ENCODE data around the gene KREMEN1.
"Not testable (repeated sequence)": the region's sequence is repeated elsewhere in the genome, so short reads cannot be mapped to it uniquely, and the experiment has no call there.

Gene KREMEN1

GRCh38 chr22:29114392-29114791, 41.6 kb downstream of the KREMEN1 start:
- Histone ChIP-seq H3K27me3 (ENCODE audit: control insufficient read depth, insufficient read depth, low read length) (no peaks in the 10 kb centered on the region), H3K4me1 (ENCODE audit: control insufficient read depth, insufficient read depth, low read length) (peaks cover 2% of the 10 kb centered on the region), H3K9ac (ENCODE audit: low read depth, low read length) (no peak overlapping the region), H3K36me3 (ENCODE audit: control insufficient read depth, insufficient read depth, low read length) (no peaks in the 10 kb centered on the region), H3K4me3 (ENCODE audit: low read depth, low read length) (no peak overlapping the region), H3K9me3 (ENCODE audit: control insufficient read depth, insufficient read depth, low read length) (no peaks in the 10 kb centered on the region)

GRCh38 chr22:29115682-29116288, 43.0 kb downstream of the KREMEN1 start:
- Histone ChIP-seq H3K36me3 (ENCODE audit: control insufficient read depth, insufficient read depth, low read length) (no peaks in the 10 kb centered on the region), H3K27me3 (ENCODE audit: control insufficient read depth, insufficient read depth, low read length) (no peaks in the 10 kb centered on the region), H3K4me3 (ENCODE audit: low read depth, low read length) (no peak overlapping the region), H3K4me1 (ENCODE audit: control insufficient read depth, insufficient read depth, low read length) (peaks cover 2% of the 10 kb centered on the region), H3K9me3 (ENCODE audit: control insufficient read depth, insufficient read depth, low read length) (no peaks in the 10 kb centered on the region), H3K9ac (ENCODE audit: low read depth, low read length) (no peak overlapping the region)

- Histone ChIP-seq H3K9me3 (ENCODE audit: control insufficient read depth, insufficient read depth, low read length) (no peaks in the 10 kb centered on the region), H3K9ac (ENCODE audit: low read depth, low read length) (no peak overlapping the region), H3K27me3 (ENCODE audit: control insufficient read depth, insufficient read depth, low read length) (no peaks in the 10 kb centered on the region), H3K4me3 (ENCODE audit: low read depth, low read length) (no peak overlapping the region), H3K4me1 (ENCODE audit: control insufficient read depth, insufficient read depth, low read length) (peaks cover 2% of the 10 kb centered on the region), H3K36me3 (ENCODE audit: control insufficient read depth, insufficient read depth, low read length) (no peaks in the 10 kb centered on the region)
These were observed 43.7 kb downstream of the KREMEN1 start for GRCh38 chr22:29116397-29117123.

- Histone ChIP-seq H3K4me3 (ENCODE audit: low read depth, low read length) (no peak overlapping the region), H3K9ac (ENCODE audit: low read depth, low read length) (no peak overlapping the region), H3K36me3 (ENCODE audit: control insufficient read depth, insufficient read depth, low read length) (no peaks in the 10 kb centered on the region), H3K27me3 (ENCODE audit: control insufficient read depth, insufficient read depth, low read length) (no peaks in the 10 kb centered on the region), H3K4me1 (ENCODE audit: control insufficient read depth, insufficient read depth, low read length) (no peaks in the 10 kb centered on the region), H3K9me3 (ENCODE audit: control insufficient read depth, insufficient read depth, low read length) (no peaks in the 10 kb centered on the region)
These were observed 45.1 kb downstream of the KREMEN1 start for GRCh38 chr22:29117799-29118477.

- H3K9me3 ChIP-seq (ENCODE audit: control insufficient read depth, insufficient read depth, low read length); H3K27me3 ChIP-seq (ENCODE audit: control insufficient read depth, insufficient read depth, low read length); H3K36me3 ChIP-seq (ENCODE audit: control insufficient read depth, insufficient read depth, low read length); H3K9ac ChIP-seq (ENCODE audit: low read depth, low read length); H3K4me1 ChIP-seq (ENCODE audit: control insufficient read depth, insufficient read depth, low read length); H3K4me3 ChIP-seq (ENCODE audit: low read depth, low read length): not testable (repeated sequence)
These were observed 47.5 kb downstream of the KREMEN1 start for GRCh38 chr22:29120098-29120912.

- Histone ChIP-seq H3K9ac (ENCODE audit: low read depth, low read length) (no peak overlapping the region), H3K4me1 (ENCODE audit: control insufficient read depth, insufficient read depth, low read length) (no peaks in the 10 kb centered on the region), H3K27me3 (ENCODE audit: control insufficient read depth, insufficient read depth, low read length) (no peaks in the 10 kb centered on the region), H3K9me3 (ENCODE audit: control insufficient read depth, insufficient read depth, low read length) (no peaks in the 10 kb centered on the region), H3K36me3 (ENCODE audit: control insufficient read depth, insufficient read depth, low read length) (no peaks in the 10 kb centered on the region), H3K4me3 (ENCODE audit: low read depth, low read length) (no peak overlapping the region)
These were observed 48.3 kb downstream of the KREMEN1 start for GRCh38 chr22:29121124-29121523.

GRCh38 chr22:29122041-29122440, 49.2 kb downstream of the KREMEN1 start:
- H3K9me3 ChIP-seq (ENCODE audit: control insufficient read depth, insufficient read depth, low read length): no peaks in the 10 kb centered on the region
- no peaks in the 10 kb centered on the region for H3K4me1 ChIP-seq (ENCODE audit: control insufficient read depth, insufficient read depth, low read length)
- no peak overlapping the region for H3K9ac ChIP-seq (ENCODE audit: low read depth, low read length)
- H3K36me3 ChIP-seq (ENCODE audit: control insufficient read depth, insufficient read depth, low read length): no peaks in the 10 kb centered on the region
- H3K4me3 ChIP-seq (ENCODE audit: low read depth, low read length): no peak overlapping the region
- H3K27me3 ChIP-seq (ENCODE audit: control insufficient read depth, insufficient read depth, low read length): no peaks in the 10 kb centered on the region

- no peaks in the 10 kb centered on the region for H3K36me3 ChIP-seq (ENCODE audit: control insufficient read depth, insufficient read depth, low read length)
- no peak overlapping the region for H3K9ac ChIP-seq (ENCODE audit: low read depth, low read length)
- no peaks in the 10 kb centered on the region for H3K4me1 ChIP-seq (ENCODE audit: control insufficient read depth, insufficient read depth, low read length)
- H3K4me3 ChIP-seq (ENCODE audit: low read depth, low read length): no peak overlapping the region
- no peaks in the 10 kb centered on the region for H3K27me3 ChIP-seq (ENCODE audit: control insufficient read depth, insufficient read depth, low read length)
- no peaks in the 10 kb centered on the region for H3K9me3 ChIP-seq (ENCODE audit: control insufficient read depth, insufficient read depth, low read length)
These were observed 52.1 kb downstream of the KREMEN1 start for GRCh38 chr22:29124777-29125442.

GRCh38 chr22:29125443-29125778, 52.6 kb downstream of the KREMEN1 start:
- Histone ChIP-seq H3K9ac (ENCODE audit: low read depth, low read length) (no peak overlapping the region), H3K4me1 (ENCODE audit: control insufficient read depth, insufficient read depth, low read length) (no peaks in the 10 kb centered on the region), H3K27me3 (ENCODE audit: control insufficient read depth, insufficient read depth, low read length) (no peaks in the 10 kb centered on the region), H3K9me3 (ENCODE audit: control insufficient read depth, insufficient read depth, low read length) (no peaks in the 10 kb centered on the region), H3K36me3 (ENCODE audit: control insufficient read depth, insufficient read depth, low read length) (no peaks in the 10 kb centered on the region), H3K4me3 (ENCODE audit: low read depth, low read length) (no peak overlapping the region)

- H3K9me3 ChIP-seq (ENCODE audit: control insufficient read depth, insufficient read depth, low read length): no peaks in the 10 kb centered on the region
- no peak overlapping the region for H3K4me3 ChIP-seq (ENCODE audit: low read depth, low read length)
These were observed 53.0 kb downstream of the KREMEN1 start for GRCh38 chr22:29125844-29126243.

GRCh38 chr22:29126670-29127395, 54.0 kb downstream of the KREMEN1 start:
- Histone ChIP-seq H3K9me3 (ENCODE audit: control insufficient read depth, insufficient read depth, low read length) (no peaks in the 10 kb centered on the region), H3K36me3 (ENCODE audit: control insufficient read depth, insufficient read depth, low read length) (no peaks in the 10 kb centered on the region), H3K27me3 (ENCODE audit: control insufficient read depth, insufficient read depth, low read length) (no peaks in the 10 kb centered on the region), H3K9ac (ENCODE audit: low read depth, low read length) (no peak overlapping the region), H3K4me3 (ENCODE audit: low read depth, low read length) (no peak overlapping the region), H3K4me1 (ENCODE audit: control insufficient read depth, insufficient read depth, low read length) (no peaks in the 10 kb centered on the region)

More at GRCh38 chr22:29125844-29126243, 53.0 kb downstream of the KREMEN1 start:
- no peaks in the 10 kb centered on the region for H3K27me3 ChIP-seq (ENCODE audit: control insufficient read depth, insufficient read depth, low read length)
- no peak overlapping the region for H3K9ac ChIP-seq (ENCODE audit: low read depth, low read length)
- no peaks in the 10 kb centered on the region for H3K4me1 ChIP-seq (ENCODE audit: control insufficient read depth, insufficient read depth, low read length)
- H3K36me3 ChIP-seq (ENCODE audit: control insufficient read depth, insufficient read depth, low read length): no peaks in the 10 kb centered on the region

Data from iPS-15b (cell line).